GM19455 (cell line): ENCODE results near the gene ANKS1B.
"Not testable (repeated sequence)": the region's sequence is repeated elsewhere in the genome, so short reads cannot be mapped to it uniquely, and the experiment has no call there.

Experiments
- ATAC-seq: cut with Tn5 transposase; IDR thresholded peaks from one replicate; pipeline ENCODE4 v1.9.1; 2021; ENCODE audit not compliant: unreplicated experiment

Gene ANKS1B

GRCh38 chr12:98852181-98852580 is 1132.6 kb downstream of the ANKS1B start:
- ATAC-seq, result no peak

GRCh38 chr12:98847242-98847641 is 1137.5 kb downstream of the ANKS1B start:
- ATAC-seq, result no peak

GRCh38 chr12:98845957-98846356 is 1138.8 kb downstream of the ANKS1B start:
- ATAC-seq, result no peak

- ATAC-seq, result no peak
These were observed 1144.4 kb downstream of the ANKS1B start for GRCh38 chr12:98840325-98840724.

GRCh38 chr12:98838231-98838647 is 1146.5 kb downstream of the ANKS1B start:
- no peak for ATAC-seq

- ATAC-seq, result not testable (repeated sequence)
These were observed 1147.5 kb downstream of the ANKS1B start for GRCh38 chr12:98837134-98837752.

GRCh38 chr12:98830657-98831056 is 1154.1 kb downstream of the ANKS1B start:
- no peak for ATAC-seq

- no peak for ATAC-seq
These were observed 1155.7 kb downstream of the ANKS1B start for GRCh38 chr12:98828802-98829600.

GRCh38 chr12:98823012-98823411 is 1161.7 kb downstream of the ANKS1B start:
- ATAC-seq, result no peak

GRCh38 chr12:98821866-98822265 is 1162.9 kb downstream of the ANKS1B start:
- no peak for ATAC-seq

- no peak for ATAC-seq
These were observed 1163.5 kb downstream of the ANKS1B start for GRCh38 chr12:98821232-98821631.

GRCh38 chr12:98819821-98820404 is 1164.8 kb downstream of the ANKS1B start:
- no peak for ATAC-seq

GRCh38 chr12:98819071-98819470 is 1165.7 kb downstream of the ANKS1B start:
- no peak for ATAC-seq

- ATAC-seq, result no peak
These were observed 1166.5 kb downstream of the ANKS1B start for GRCh38 chr12:98818239-98818638.

GRCh38 chr12:98817742-98818141 is 1167.0 kb downstream of the ANKS1B start:
- ATAC-seq, result no peak

GRCh38 chr12:98816720-98817119 is 1168.0 kb downstream of the ANKS1B start:
- no peak for ATAC-seq

- ATAC-seq, result no peak
These were observed 1170.5 kb downstream of the ANKS1B start for GRCh38 chr12:98814254-98814653.

GRCh38 chr12:98812225-98812624 is 1172.5 kb downstream of the ANKS1B start:
- no peak for ATAC-seq

- ATAC-seq, result no peak
These were observed 1176.4 kb downstream of the ANKS1B start for GRCh38 chr12:98808243-98808875.

- ATAC-seq, result no peak
These were observed 1177.5 kb downstream of the ANKS1B start for GRCh38 chr12:98807187-98807586.

- ATAC-seq, result no peak
These were observed 1181.1 kb downstream of the ANKS1B start for GRCh38 chr12:98803468-98804209.
